H1 (cell line): ENCODE data around the gene OR9A2. TPM values are rescaled to one million over a fixed set of nuclear protein-coding genes. Genes with fewer than 3 reads are reported as not detected.

ENCODE experiments used
- CTCF ChIA-PET: fragments of 300-600 bp; sonication (Branson Sonifier 250); formaldehyde crosslinking; loops from one replicate; lab custom pipeline; 2021; ENCODE audit not compliant: partially characterized antibody; lab: Charles Lee
- POLR2A ChIA-PET: fragments of 300-600 bp; sonication (Branson Sonifier 250); formaldehyde crosslinking; loops from one replicate; lab custom pipeline; 2021; ENCODE audit warnings: inconsistent platforms; ENCODE audit not compliant: partially characterized antibody; lab: Charles Lee
- DNase-seq, 2 experiments: peaks; one replicate each; pipeline versions ENCODE4 v3.0.0 to v3.0.0-alpha.2; 2010 to 2022; ENCODE audit warnings: low spot score in 2 of 2, low read depth in 1 of 2, mixed read lengths in 1 of 2
- FAIRE-seq: peaks from 2 replicates; lab custom pipeline; 2011; peaks lifted over from hg19 to GRCh38; lab: Jason Lieb, UNC
- H2AFZ ChIP-seq: 2 replicates; pipeline ENCODE4 v1.8.1; 2012; ENCODE audit warnings: low read length, inconsistent platforms
- H2AK5ac ChIP-seq: 2 replicates; pipeline ENCODE4 v1.6.1; 2013; ENCODE audit warnings: low read depth, low read length
- H2BK120ac ChIP-seq: replicated peaks from 2 replicates; pipeline ENCODE3; 2013; ENCODE audit warnings: low read depth, low read length, inconsistent platforms
- H2BK12ac ChIP-seq: 2 replicates; pipeline ENCODE4 v1.6.1; 2013; ENCODE audit warnings: low read depth, low read length
- H2BK15ac ChIP-seq: 2 replicates; pipeline ENCODE4 v1.6.1; 2013; ENCODE audit warnings: low read length
- H2BK20ac ChIP-seq: 2 replicates; pipeline ENCODE4 v1.6.1; 2013; ENCODE audit warnings: low read length
- H2BK5ac ChIP-seq: 2 replicates; pipeline ENCODE4 v1.6.1; 2013; ENCODE audit warnings: low read depth, low read length
- H3K14ac ChIP-seq: 2 replicates; pipeline ENCODE4 v1.6.1; 2013; ENCODE audit warnings: inconsistent platforms; ENCODE audit not compliant: insufficient read length
- H3K18ac ChIP-seq: 2 replicates; pipeline ENCODE4 v1.6.1; 2013; ENCODE audit warnings: low read length; ENCODE audit errors: extremely low read depth
- H3K23ac ChIP-seq: 2 replicates; pipeline ENCODE4 v1.6.1; 2013; ENCODE audit warnings: inconsistent platforms; ENCODE audit not compliant: insufficient read length
- H3K23me2 ChIP-seq: 2 replicates; pipeline ENCODE4 v1.6.1; 2013; ENCODE audit warnings: low read depth, low read length
- H3K27ac ChIP-seq: 2 replicates; pipeline ENCODE4 v1.6.1; 2011; ENCODE audit warnings: low read depth, low read length, inconsistent platforms
- H3K27me3 ChIP-seq, 4 experiments: replicated peaks in 1 of 4; 1 replicate in 1 of 4; 2 replicates in 3 of 4; pipeline versions ENCODE4 v1.6.1 to v1.8.1; 2011 to 2013; ENCODE audit warnings: low read length in 3 of 4, mild to moderate bottlenecking in 3 of 4, inconsistent platforms in 2 of 4, mixed read lengths in 2 of 4, moderate library complexity in 1 of 4; ENCODE audit not compliant: control insufficient read depth in 3 of 4, insufficient read depth in 3 of 4; ENCODE audit errors: extremely low read depth in 1 of 4
- H3K36me3 ChIP-seq, 4 experiments: 2 replicates each; pipeline versions ENCODE4 v1.6.1 to v1.8.1; 2011 to 2013; ENCODE audit warnings: mild to moderate bottlenecking in 4 of 4, low read length in 3 of 4, moderate library complexity in 2 of 4, control low read depth in 1 of 4, inconsistent platforms in 1 of 4; ENCODE audit not compliant: insufficient read depth in 4 of 4, control insufficient read depth in 2 of 4
- H3K4ac ChIP-seq: replicated peaks from 2 replicates; pipeline ENCODE3; 2013; ENCODE audit warnings: low read length, low read depth, mixed read lengths, inconsistent platforms; ENCODE audit not compliant: insufficient read length
- H3K4me1 ChIP-seq, 4 experiments: replicated peaks in 1 of 4; 1 replicate in 1 of 4; 2 replicates in 3 of 4; pipeline versions ENCODE4 v1.6.1 to v1.8.1; 2011 to 2013; ENCODE audit warnings: low read length in 3 of 4, inconsistent platforms in 2 of 4, mixed read lengths in 1 of 4; ENCODE audit not compliant: insufficient read depth in 4 of 4, control insufficient read depth in 3 of 4
- H3K4me2 ChIP-seq, 2 experiments: 2 replicates each; pipeline versions ENCODE4 v1.6.1 to v1.8.1; 2011 to 2013; ENCODE audit warnings: low read depth in 2 of 2, low read length in 2 of 2, control low read depth in 1 of 2, inconsistent platforms in 1 of 2, mild to moderate bottlenecking in 1 of 2; ENCODE audit not compliant: insufficient read depth in 1 of 2
- H3K4me3 ChIP-seq, 4 experiments: fragments of 200-600, 300-600 bp in 1 of 4; sonication (generic), shearing (Covaris generic), sonication (Bioruptor Twin) in 1 of 4; 2 replicates each; pipeline versions ENCODE4 v1.5.1 to v1.8.1; 2011 to 2016; ENCODE audit warnings: low read length in 4 of 4, low read depth in 3 of 4, control low read depth in 2 of 4, inconsistent platforms in 2 of 4, mild to moderate bottlenecking in 2 of 4, mixed read lengths in 1 of 4, moderate library complexity in 1 of 4; ENCODE audit not compliant: insufficient read depth in 2 of 4; ENCODE audit errors: extremely low read depth in 1 of 4
- H3K56ac ChIP-seq: replicated peaks from 2 replicates; pipeline ENCODE3; 2013; ENCODE audit warnings: low read depth, mild to moderate bottlenecking, mixed read lengths, low read length, inconsistent platforms; ENCODE audit not compliant: insufficient read length
- H3K79me1 ChIP-seq: 2 replicates; pipeline ENCODE4 v1.6.1; 2013; ENCODE audit warnings: low read depth, low read length, control low read depth
- H3K79me2 ChIP-seq, 2 experiments: 2 replicates each; pipeline versions ENCODE4 v1.6.1 to v1.8.1; 2012 to 2013; ENCODE audit warnings: low read length in 2 of 2, mild to moderate bottlenecking in 2 of 2, inconsistent platforms in 1 of 2; ENCODE audit not compliant: insufficient read depth in 2 of 2, control insufficient read depth in 1 of 2
- H3K9ac ChIP-seq, 4 experiments: replicated peaks in 1 of 4; 1 replicate in 1 of 4; 2 replicates in 3 of 4; pipeline versions ENCODE4 v1.6.1 to v1.8.1; 2011 to 2013; ENCODE audit warnings: low read depth in 3 of 4, low read length in 3 of 4, control low read depth in 2 of 4, mild to moderate bottlenecking in 2 of 4, moderate library complexity in 2 of 4, inconsistent platforms in 1 of 4; ENCODE audit errors: extremely low read depth in 1 of 4
- H3K9me3 ChIP-seq, 2 experiments: 2 replicates each; pipeline versions ENCODE4 v1.6.1 to v1.8.1; 2012 to 2013; ENCODE audit warnings: mild to moderate bottlenecking in 2 of 2, moderate library complexity in 2 of 2, control low read depth in 1 of 2, inconsistent platforms in 1 of 2, low read depth in 1 of 2, low read length in 1 of 2, mixed read lengths in 1 of 2; ENCODE audit not compliant: insufficient read depth in 2 of 2
- H4K20me1 ChIP-seq, 2 experiments: replicated peaks in 1 of 2; 2 replicates each; pipeline versions ENCODE3 to v1.8.1; 2011 to 2013; ENCODE audit warnings: inconsistent platforms in 2 of 2, low read length in 2 of 2, mild to moderate bottlenecking in 1 of 2; ENCODE audit not compliant: insufficient read depth in 2 of 2, control insufficient read depth in 1 of 2
- H4K5ac ChIP-seq: 2 replicates; pipeline ENCODE4 v1.6.1; 2013; ENCODE audit warnings: low read length, low read depth, mixed read lengths, inconsistent platforms; ENCODE audit not compliant: insufficient read length
- H4K8ac ChIP-seq: 2 replicates; pipeline ENCODE4 v1.8.0; 2013; ENCODE audit warnings: mild to moderate bottlenecking, moderate library complexity, low read length, inconsistent platforms; ENCODE audit not compliant: insufficient read depth; ENCODE audit errors: extremely low read depth
- H4K91ac ChIP-seq: replicated peaks from 2 replicates; pipeline ENCODE3; 2013; ENCODE audit warnings: low read length, mixed read lengths, inconsistent platforms; ENCODE audit not compliant: insufficient read length
- BCL11A ChIP-seq, 2 experiments: IDR thresholded peaks; one replicate each; pipeline ENCODE4 v1.6.1; 2011; ENCODE audit warnings: low read depth in 2 of 2, low read length in 2 of 2, mild to moderate bottlenecking in 2 of 2
- CBX5 ChIP-seq: fragments of 300-800, 300-1000 bp; sonication (generic); IDR thresholded peaks from 2 replicates; pipeline ENCODE4 v1.7.1; 2016; ENCODE audit warnings: antibody characterized with exemption, low read length, low read depth
- CEBPB ChIP-seq: IDR thresholded peaks from 2 replicates; pipeline ENCODE4 v1.6.1; 2012; ENCODE audit warnings: low read depth, low read length
- EP300 ChIP-seq, 2 experiments: IDR thresholded peaks; 1 replicate in 1 of 2; 2 replicates in 1 of 2; pipeline ENCODE4 v1.6.1; 2011 to 2012; ENCODE audit warnings: low read depth in 2 of 2, low read length in 2 of 2, mild to moderate bottlenecking in 2 of 2, borderline replicate concordance in 1 of 2, inconsistent platforms in 1 of 2, moderate library complexity in 1 of 2
- EZH2 ChIP-seq: fragments of 200-600 bp; sonication (generic); IDR thresholded peaks from 2 replicates; pipeline ENCODE4 v1.7.1; 2012; ENCODE audit warnings: low read depth, mild to moderate bottlenecking, moderate library complexity, low read length, inconsistent platforms; ENCODE audit not compliant: severe bottlenecking
- KDM4A ChIP-seq: IDR thresholded peaks from one replicate; pipeline ENCODE4 v1.7.1; 2012; ENCODE audit warnings: low read depth, mild to moderate bottlenecking, moderate library complexity, low read length, inconsistent platforms; ENCODE audit not compliant: severe bottlenecking
- RNF2 ChIP-seq: fragments of 200-900, 300-1000 bp; sonication (generic); IDR thresholded peaks from 2 replicates; pipeline ENCODE4 v1.7.1; 2016; ENCODE audit warnings: borderline replicate concordance, low read depth, mild to moderate bottlenecking, antibody characterized with exemption, low read length; ENCODE audit not compliant: poor library complexity, severe bottlenecking; ENCODE audit errors: missing control alignments
- RXRA ChIP-seq: IDR thresholded peaks from 2 replicates; pipeline ENCODE4 v1.6.1; 2011; ENCODE audit warnings: low read depth, mild to moderate bottlenecking, low read length, moderate library complexity; ENCODE audit not compliant: insufficient read depth
- SIN3A ChIP-seq, 2 experiments: IDR thresholded peaks in 1 of 2; conservative IDR thresholded peaks in 1 of 2; 2 replicates each; pipeline ENCODE4 v1.6.1; 2011 to 2012; ENCODE audit warnings: low read length in 2 of 2, improper control_type of control experiment in 1 of 2, low read depth in 1 of 2, mild to moderate bottlenecking in 1 of 2
- SIX5 ChIP-seq: IDR thresholded peaks from 2 replicates; pipeline ENCODE4 v1.6.1; 2011; ENCODE audit warnings: mild to moderate bottlenecking, low read depth, low read length
- SUZ12 ChIP-seq: fragments of 200-600 bp; sonication (generic); IDR thresholded peaks from 2 replicates; pipeline ENCODE4 v1.6.1; 2012; ENCODE audit warnings: mild to moderate bottlenecking, inconsistent platforms, low read length, moderate library complexity, mixed read lengths
- TAF1 ChIP-seq: IDR thresholded peaks from 2 replicates; pipeline ENCODE4 v1.6.1; 2011; ENCODE audit warnings: mild to moderate bottlenecking, low read depth, low read length
- TAF7 ChIP-seq: optimal IDR thresholded peaks from 2 replicates; pipeline ENCODE3; 2011; ENCODE audit warnings: low read depth, mild to moderate bottlenecking, inconsistent platforms, low read length, moderate library complexity, borderline replicate concordance
- ZNF274 ChIP-seq: IDR thresholded peaks from 2 replicates; pipeline ENCODE4 v1.7.0; 2012; ENCODE audit warnings: low read length, borderline replicate concordance; ENCODE audit errors: extremely low read depth
- whole genome bisulfite sequencing, 2 experiments: shearing (Covaris generic) in 1 of 2; methylation state at CpG; one replicate each; pipeline versions ENCODE4 v1.1.6 to v1.1.7; 2013 to 2015; ENCODE audit warnings: low lambda C conversion rate in 2 of 2, mixed read lengths in 2 of 2, inconsistent platforms in 1 of 2, low coverage in 1 of 2, missing lambda C conversion rate in 1 of 2; ENCODE audit not compliant: insufficient replicate concordance in 2 of 2, insufficient coverage in 1 of 2, insufficient read length in 1 of 2; ENCODE audit errors: extremely low coverage in 1 of 2, missing lambda C conversion rate in 1 of 2; 5-methylcytosine and 5-hydroxymethylcytosine counted together
- polyA plus RNA-seq, 7 experiments: library from polyadenylated mRNA; depleted of rRNA in 3 of 7; stranded (reverse) in 5 of 7; unstranded in 2 of 7; fragments of >200 nt in 5 of 7; fragments of 200-250 nt in 2 of 7; gene quantifications; 1 replicate in 5 of 7; 2 replicates in 1 of 7; 4 replicates in 1 of 7; pipeline versions ENCODE4 v1.2.1 to v1.2.3, GENCODE V29; 2011 to 2013; ENCODE audit warnings: missing spikeins in 2 of 7, mixed read lengths in 2 of 7
- total RNA-seq: library from RNA; stranded (reverse); fragmentation: NEBNext Ultra II Directional; extraction: Animal tissue kit (Norgen Biotek cat#: 25700); gene quantifications from 2 replicates; pipeline ENCODE4 v1.2.1, GENCODE V29; 2021

OR9A2 gene
- total and polyA plus RNA-seq, 2 of the 8 experiments (the other 6 are each of a cell fraction or from before 2014, with no cell fraction given), result not detected

GRCh38 chr7:143013893-143014292, 13.0 kb downstream of the OR9A2 start:
- Histone ChIP-seq H3K14ac (no peak overlapping the region), H3K27ac (no peak overlapping the region), H3K23ac (no peak overlapping the region), H3K23me2 (no peaks in the 10 kb centered on the region), H3K4me1 (peaks cover 0 to 3% (median 0%) of the 10 kb centered on the region in 4 experiments; a peak in 1 of 7 replicates), H3K79me2 (no peaks in the 10 kb centered on the region), H3K9ac (no peak overlapping the region), H3K18ac (no peak overlapping the region), H3K4me2 (no peak overlapping the region), H4K8ac (no peak overlapping the region), H3K4me3 (no peak overlapping the region), H2AFZ (no peak overlapping the region), H3K27me3 (no peaks in the 10 kb centered on the region), H4K5ac (no peak overlapping the region), H2BK120ac (no peak overlapping the region), H3K79me1 (no peaks in the 10 kb centered on the region), H2AK5ac (no peak overlapping the region), H2BK5ac (no peak overlapping the region), H2BK15ac (no peak overlapping the region), H3K36me3 (no peaks in the 10 kb centered on the region), H3K4ac (no peak overlapping the region), H3K9me3 (no peaks in the 10 kb centered on the region), H3K56ac (no peak overlapping the region), H4K91ac (no peak overlapping the region), H2BK12ac (no peak overlapping the region), H2BK20ac (no peak overlapping the region), H4K20me1 (no peaks in the 10 kb centered on the region)
- DNase-seq (no peak), FAIRE-seq (no peak)
- ChIA-PET POLR2A (no interaction called here), CTCF (interaction anchor here (1.6 to 19.0 kb wide), 3 partner anchors 11 to 205 kb away, joined by 5 to 480 read pairs (median 24); partner anchors contain the start of gene TAS2R40)
- WGBS, 2 experiments, result 87% methylated on average over 5 of the region's 5 CpGs; no CpG with 5 or more reads in 1 of the 2 experiments
- TF ChIP-seq EZH2, result no peak
- TF ChIP-seq SIN3A (conservative IDR thresholded peaks at IDR 0.05 in 1 of 2, IDR thresholded peaks at IDR 0.05 in 1 of 2; ENCODE audit: low read depth in 1 of 2, low read length in 2 of 2), result no peak
- TF ChIP-seq TAF1, result no peak
- no peak for TF ChIP-seq CBX5
- no peak for TF ChIP-seq BCL11A (IDR thresholded peaks at IDR 0.05; ENCODE audit: low read depth in 2 of 2, low read length in 2 of 2)
- TF ChIP-seq TAF7, result no peak
- TF ChIP-seq SIX5, result no peak
- TF ChIP-seq EP300 (IDR thresholded peaks at IDR 0.05; ENCODE audit: borderline replicate concordance in 1 of 2, low read depth in 2 of 2, low read length in 2 of 2), result no peak
- no peak for TF ChIP-seq SUZ12
- no peak for TF ChIP-seq RXRA
- no peak for TF ChIP-seq ZNF274
- TF ChIP-seq RNF2, result no peak
- no peak for TF ChIP-seq KDM4A
- no peak for TF ChIP-seq CEBPB
